GM20431 (cell line): Measurements from ENCODE around the gene TXNDC11.

Source experiments
- in situ Hi-C: fragments of 300-500 bp; cut with MseI, MboI; formaldehyde crosslinking; loops from one replicate; pipeline ENCODE4 v1.15.0; 2020; ENCODE audit warnings: low sequenced_read_pairs; ENCODE audit not compliant: unreplicated experiment

Gene TXNDC11

DNA sequence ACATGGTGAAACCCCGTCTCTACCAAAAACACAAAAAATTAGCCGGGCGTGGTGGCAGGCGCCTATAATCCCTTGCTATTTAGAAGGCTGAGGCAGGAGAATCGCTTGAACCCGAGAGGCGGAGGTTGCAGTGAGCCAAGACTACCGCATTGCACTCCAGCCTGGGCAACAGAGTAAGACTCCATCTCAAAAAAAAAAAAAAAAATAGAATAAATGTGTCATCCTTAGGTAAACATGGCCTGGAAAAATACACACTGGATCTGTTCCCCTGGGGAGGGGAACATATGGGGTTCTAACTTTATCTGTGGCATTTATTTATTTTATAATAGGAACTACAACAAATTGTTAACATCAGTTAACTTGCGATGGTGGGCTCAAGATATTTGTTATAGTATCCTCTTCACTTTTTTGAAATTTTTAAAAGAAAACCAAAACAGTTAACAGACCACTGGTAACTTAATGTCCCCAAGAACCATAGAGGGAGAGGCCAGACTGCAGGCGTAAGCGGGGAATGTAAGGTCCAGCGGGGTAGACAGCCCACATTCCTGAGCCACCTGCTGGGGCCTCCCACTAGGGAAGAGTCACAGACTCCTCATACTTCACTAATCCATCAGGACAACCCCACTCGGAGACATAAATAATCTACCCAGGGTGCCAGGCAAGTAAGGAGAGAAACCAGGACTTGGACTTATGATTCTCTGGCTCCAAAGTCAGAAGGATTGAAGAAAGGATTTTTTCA, 12.5 kb upstream of the TXNDC11 start:
- in situ Hi-C loops: no loop called here

DNA sequence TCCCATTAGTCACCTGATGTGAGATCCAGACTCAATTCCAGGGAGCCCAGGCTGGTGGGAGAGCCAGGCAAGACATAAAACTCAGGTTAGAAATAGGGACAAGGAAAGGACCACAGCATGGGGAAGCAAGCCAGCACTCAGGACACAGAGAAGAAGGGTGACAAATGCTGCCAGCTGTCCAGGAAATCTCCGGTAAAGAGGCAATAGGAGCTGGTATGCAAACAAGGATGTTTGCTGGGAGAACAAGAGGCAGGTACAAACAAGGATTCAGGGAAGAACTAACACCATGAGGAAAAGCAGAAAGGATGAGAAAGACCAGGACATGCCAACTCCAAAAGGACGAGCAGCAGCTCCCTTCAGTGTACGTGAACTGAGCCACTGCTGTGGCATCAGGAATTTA, 10.2 kb upstream of the TXNDC11 start:
- in situ Hi-C loops: no loop called here

DNA sequence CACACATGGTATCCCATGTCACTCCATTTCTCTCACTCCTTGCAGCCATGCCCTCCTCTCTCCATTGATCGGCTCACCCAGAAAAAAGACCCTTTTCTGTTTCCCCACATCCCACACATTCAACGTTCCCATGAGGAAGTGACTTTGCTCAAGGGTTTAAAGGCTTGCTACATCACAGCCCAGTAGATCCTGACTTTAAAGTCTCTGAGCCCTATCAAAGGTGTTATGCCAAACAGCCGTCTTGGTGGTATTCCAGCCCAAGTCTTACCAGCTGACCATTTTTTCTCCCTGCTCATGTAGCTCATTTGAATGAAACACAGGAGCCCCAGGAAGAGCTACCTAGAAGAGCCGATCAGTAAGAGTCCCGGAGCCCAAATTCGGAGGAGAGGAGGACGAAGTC, 7.4 kb upstream of the TXNDC11 start:
- in situ Hi-C loops: no loop called here

DNA sequence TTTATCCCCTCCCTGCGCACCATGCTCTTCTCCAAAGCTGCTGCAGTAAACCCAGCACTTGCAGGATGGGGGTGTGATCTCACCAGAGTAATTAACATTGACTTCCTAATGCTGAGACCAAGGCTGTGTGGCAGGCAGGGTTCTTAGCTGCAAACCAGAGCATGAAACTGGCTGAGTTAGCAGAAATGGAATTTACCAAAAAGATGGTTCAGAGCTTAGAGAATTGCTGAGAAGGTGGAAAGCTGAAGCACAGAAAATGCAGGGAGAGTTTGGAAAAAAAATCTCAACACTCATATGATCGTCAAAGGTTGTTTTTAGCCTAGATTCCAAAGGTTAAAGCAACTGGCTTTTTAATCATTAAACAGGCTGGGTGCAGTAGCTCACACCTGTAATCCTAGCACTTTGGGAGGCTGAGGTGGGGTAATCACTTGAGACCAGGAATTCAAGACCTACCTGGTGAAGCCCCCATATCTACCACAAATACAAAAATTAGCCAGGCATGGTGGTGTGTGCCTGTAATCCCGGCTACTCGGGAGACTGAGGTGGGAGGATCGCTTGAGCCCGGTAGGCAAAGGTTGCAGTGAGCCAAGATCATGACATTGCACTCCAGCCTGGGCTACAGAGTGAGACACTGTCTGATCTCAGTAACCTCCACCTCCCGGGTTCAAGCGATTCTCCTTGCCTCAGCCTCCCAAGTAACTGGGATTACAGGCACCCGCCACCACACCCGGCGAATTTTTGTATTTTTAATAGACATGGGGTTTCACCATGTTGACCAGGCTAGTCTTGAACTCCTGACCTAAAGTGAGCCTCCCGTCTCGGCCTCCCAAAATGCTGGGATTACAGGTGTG, 6.0 kb upstream of the TXNDC11 start:
- in situ Hi-C loops: no loop called here

DNA sequence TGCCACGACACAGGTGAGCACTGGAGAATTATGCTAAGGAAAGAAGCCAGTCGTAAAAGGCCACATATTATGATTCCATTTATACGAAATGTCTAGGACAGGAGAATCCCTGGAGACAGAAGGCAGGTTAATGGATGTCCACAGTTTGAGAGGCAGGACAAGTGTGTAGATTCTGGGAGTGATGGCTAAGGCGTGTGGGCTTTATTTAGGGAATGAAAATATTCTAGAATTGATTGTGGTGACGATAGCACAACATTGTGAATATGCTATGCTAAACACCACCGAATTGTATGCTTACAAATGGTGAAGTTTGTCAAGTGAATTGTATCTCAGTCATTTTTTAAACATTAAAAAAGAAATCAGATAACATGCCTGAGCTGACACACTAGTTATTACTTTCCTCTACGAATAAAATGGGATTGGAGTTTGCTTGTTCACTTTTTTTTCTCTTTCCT, 5.3 kb upstream of the TXNDC11 start:
- in situ Hi-C loops: no loop called here

DNA sequence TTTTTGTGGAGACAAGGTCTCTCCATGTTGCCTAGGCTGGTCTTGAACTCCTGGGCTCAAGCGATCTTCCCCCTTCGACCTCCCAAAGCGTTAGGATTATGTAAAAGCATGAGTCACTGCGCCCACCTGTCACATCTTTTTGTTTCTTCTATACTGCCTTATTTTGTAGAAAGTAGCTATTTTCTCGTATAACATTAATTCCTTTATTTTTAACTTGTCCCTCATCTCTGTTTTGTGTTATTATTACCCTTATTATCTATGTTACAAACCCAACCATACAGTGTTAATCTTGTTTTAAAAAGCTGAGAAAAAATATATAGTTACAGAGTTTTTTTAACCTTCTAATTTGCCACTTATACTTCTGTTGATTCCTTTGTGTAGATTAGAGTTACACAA, 1.4 kb upstream of the TXNDC11 start:
- in situ Hi-C loops: no loop called here

DNA sequence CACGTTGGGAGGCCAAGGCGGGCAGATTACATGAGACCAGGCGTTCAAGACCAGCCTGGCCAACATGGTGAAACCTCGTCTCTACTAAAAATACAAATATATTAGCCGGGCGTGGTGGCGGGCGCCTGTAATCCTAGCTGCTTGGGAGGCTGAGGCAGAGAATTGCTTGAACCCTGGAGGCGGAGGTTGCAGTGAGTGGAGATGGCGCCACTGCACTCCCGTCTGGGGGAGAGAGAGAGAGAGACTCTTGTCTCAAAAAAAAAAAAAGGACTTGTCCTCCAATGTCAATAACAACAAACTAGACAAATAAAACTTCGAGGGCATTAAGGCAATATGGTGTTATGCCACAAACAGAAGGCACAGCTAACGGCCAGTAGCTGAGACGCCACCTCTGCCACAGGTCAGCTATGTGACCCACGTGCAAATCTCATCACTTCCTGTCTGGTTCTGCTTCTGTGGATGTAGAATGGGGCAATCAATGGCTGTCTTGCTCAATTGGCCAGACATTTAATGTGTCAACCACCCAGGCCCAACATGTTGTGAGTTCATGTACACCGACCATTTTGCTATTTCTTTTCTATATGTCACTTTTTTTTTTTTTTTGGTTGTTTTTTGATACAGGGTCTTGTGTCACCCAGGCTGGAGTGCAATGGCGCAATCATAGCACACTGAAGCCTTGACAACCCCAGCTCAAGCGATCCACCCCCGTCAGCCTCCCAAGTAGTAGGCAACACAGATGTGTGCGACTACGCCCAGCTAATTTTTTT, 834 bp upstream of the TXNDC11 start:
- in situ Hi-C loops: no loop called here

DNA sequence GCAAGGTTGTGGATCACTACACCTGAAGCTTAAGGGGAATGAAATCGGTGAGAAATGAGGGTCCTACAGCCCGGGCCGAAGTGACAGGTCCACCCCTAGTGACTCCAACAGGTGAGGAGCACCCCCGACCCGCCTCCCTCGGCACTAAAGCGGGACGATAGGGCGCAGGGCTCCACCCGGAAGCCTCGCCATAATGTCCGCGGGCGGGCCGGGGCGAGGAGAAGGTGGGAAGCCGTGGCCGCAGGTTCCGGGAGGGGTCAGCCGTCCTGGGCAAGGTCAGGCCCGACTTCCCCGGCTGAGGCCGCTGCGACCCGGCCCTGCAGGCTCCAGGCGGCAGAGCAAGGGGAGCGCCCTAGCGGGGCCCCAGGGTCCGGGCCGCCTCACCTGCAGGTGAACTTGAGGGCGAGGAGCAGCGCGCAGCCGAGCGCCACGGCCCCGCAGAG, 543 bp downstream of the TXNDC11 start:
- in situ Hi-C loops: no loop called here

DNA sequence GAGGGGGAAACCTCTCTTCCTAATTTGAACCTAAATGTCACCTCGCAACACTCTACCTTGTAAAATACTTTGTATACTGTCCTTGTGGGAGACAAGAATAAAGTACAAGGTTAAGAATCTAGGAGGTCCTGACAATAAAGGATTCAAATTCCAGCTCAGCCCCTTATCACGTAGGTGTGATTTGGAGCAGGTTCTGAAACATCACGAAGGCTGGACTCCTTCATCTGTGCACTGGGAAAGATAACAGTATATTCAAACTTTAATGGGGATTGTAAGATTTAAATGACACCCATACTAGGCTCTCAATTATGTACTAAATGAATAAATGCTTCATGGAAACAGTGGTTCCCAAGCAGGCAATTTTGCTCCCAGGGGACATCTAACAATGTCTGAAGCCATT, 2.1 kb downstream of the TXNDC11 start:
- in situ Hi-C loops: no loop called here

DNA sequence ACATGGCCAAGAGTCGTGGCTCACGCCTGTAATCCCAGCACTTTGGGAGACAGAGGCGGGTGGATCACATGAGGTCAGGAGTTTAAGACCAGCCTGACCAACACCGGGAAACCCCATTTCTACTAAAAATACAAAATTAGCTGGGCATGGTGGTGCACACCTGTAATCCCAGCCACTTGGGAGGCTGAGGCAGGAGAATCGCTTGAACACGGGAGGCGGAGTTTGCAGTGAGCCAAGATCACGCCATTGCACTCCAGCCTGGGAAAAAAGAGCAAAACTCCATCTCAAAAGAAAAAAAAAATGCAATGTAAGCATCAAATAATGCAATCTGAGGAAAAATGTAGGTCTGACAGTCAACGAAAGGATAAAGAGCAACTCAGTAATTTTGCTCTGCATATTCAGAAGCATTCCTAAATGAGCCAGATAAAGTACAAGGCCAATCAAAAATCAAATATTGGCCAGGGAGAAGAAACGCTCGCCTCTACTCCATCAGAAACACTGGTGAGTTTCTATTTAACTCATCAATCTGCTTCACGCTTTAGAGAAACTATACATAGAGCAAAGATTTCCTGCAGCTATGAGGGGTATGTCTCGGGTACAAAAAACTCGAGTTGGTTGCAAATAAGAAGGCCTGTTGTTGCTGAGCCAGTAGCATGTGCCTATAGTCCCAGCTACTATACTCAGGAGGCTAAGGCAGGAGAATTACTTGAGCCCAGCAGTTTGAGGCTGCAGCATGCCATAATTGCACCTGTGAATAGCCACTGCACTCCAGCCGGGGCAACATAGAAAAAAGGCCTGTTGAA, 3.7 kb downstream of the TXNDC11 start:
- in situ Hi-C loops: no loop called here

DNA sequence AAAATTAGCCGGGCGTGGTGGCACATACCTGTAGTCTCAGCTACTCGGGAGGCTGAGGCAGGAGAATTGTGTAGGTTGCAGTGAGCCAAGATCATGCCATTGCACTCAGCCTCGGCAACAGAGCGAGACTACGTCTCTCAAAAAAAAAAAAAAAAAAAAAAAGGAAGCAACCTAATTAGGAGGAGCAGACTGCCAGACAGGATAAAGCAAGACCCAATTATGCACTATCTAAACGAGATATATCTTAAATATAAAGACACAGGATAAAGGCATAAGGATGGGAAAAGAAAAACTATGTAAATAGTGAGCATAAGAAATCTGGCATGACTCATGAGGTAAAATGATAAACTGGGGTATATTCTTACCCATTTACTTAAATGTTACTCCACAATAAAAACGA, 4.9 kb downstream of the TXNDC11 start:
- in situ Hi-C loops: no loop called here

DNA sequence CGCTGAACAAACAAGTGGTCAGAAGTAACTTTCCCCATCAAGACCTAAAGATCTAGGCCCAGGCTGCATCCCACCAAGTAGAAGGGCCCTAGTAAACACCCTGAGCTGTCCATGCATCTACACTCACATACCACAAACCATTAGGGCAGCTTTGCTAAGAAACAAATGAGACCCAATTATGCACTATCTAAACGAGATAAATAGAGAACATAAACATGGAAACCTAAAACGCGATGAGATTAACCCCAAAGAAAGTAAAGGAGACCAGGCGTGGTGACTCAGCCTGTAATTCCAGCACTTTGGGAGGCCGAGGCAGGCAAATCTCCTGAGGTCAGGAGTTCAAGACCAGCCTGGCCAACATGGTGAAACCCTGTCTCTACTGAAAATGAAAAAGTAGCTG, 5.8 kb downstream of the TXNDC11 start:
- in situ Hi-C loops: no loop called here

DNA sequence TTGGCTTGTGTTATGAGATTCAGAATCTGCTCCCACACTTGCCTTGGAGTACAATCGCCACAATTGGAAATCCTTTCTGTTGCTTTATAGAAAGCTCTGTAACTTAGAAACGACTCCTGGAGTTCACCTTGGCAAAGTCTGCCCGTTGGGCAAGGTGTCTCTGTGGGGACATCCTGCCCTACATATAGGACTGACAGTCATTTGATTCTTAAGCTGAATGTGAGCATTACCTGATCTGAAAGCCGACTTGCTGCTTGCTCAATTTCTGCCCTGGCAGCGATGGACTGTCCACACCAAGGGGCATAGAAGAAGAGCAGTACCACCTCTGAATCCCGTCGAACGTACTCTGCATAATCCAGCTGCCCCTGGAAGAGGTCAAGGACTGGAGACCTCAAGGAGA, 6.9 kb downstream of the TXNDC11 start:
- in situ Hi-C loops: no loop called here

DNA sequence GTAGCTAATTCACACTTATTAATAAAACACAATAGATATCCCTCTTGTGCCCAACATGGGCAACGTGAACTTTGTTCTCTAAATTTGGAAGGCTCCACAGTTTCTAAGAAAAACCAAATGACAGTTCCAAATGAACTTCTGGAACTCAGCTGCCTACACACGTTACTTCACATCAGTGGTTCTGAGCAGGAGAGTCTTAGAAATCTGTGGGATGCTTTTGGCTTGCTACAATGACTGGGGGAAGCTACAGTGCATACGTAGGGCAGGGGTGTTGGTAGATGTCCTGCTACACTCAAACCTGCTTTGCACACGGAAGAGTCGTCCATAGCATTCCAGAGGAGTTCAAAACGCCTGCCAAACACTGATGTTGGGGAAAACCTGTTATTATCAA, 8.0 kb downstream of the TXNDC11 start:
- in situ Hi-C loops: no loop called here

DNA sequence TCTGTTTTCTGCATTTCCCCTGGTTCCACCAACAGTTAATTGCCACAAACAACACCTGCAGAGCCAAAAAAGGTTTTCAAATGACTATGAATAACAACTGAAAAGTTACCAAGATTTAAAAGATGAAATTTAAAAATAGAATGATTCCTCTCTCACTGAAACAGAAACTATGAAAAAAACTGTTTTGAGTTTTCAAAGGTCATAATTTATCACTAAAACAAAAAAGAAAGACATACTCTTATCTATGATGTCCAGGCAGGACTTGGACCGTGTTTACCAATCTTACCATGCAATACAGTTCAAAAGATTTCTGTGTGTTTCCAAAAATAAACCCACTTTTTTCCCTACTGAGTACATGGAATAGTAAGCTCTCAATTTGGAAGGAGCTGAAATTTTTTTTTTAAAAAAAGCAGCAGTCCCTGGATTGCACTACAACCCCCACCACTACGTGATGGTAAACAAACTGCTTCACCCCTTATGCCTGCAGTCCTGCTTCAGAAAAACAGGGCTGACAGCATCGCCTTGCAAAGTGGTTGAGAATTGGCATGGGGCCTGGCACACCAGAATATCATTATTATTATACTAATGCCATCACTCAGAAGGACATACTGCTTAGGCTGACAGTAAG, 8.5 kb downstream of the TXNDC11 start:
- in situ Hi-C loops: no loop called here

DNA sequence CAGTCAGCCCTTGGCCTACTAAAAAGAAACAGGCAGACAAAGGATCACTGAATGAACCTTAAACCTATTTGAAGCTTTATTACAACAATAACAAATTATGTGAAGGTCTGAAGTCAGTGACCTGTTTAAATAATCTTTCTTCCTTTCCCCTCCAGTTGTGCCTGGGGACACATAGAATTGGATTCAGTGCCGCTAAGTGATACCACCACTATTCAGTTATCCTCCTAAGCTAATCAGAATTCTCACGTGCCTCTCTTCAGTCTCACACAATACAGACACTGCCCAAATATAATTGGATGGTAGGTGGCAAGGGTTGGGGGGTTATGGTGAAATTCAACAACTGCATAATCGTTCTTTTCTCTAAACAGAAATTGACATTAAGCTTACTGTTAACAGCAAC, 11.4 kb downstream of the TXNDC11 start:
- in situ Hi-C loops: no loop called here

DNA sequence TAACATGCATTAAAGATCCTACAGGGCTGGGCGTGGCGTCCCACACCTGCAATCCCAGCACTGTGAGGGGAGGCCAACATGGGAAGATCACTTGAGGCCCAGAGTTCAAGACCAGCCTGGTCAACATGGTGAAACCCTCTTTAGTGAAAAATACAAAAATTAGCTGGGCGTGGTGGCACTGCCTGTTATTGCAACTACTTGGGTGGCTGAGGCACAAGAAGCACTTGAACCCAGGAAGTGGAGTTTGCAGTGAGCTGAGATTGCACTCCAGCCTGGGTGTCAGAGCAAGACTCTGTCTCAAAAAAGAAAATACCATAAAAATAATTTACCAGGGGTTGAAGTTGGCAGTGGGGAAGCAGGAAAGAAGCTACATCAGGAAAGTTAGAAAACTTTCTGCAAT, 12.9 kb downstream of the TXNDC11 start:
- in situ Hi-C loops: no loop called here

DNA sequence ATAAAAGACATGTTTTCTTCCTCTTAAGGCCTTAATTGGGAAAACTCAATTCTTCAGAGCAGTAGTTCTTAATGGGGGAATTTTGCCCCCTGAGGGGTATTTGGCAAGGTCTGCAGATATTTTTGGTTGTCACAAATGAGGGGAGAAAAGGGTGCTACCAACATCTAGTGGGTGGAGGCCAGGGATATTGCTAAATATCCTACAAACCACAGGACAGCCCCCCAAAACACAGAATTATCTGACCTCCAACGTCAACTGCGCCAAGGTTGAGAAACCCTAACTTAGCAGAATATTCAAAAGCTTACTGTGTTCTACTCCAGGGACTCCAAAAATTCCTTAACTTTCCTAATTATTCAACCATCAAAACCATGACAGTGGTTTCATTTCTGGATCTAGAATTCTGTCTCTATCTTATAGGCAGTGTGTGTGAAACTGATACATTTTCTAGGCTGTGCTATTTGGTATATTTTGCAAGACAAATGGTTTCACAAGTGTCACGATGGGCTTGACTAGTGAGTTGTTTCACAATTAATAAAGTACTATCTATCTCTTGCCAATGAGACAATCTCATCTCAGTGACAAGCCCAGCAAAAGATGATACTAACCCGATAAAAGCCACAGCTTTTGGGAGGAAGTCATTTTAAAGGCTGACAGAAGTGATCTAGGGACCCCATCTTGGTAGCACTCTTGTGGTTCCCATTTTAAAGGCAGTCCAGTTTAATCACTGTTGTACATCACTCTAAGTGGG, 14.7 kb downstream of the TXNDC11 start:
- in situ Hi-C loops: no loop called here

DNA sequence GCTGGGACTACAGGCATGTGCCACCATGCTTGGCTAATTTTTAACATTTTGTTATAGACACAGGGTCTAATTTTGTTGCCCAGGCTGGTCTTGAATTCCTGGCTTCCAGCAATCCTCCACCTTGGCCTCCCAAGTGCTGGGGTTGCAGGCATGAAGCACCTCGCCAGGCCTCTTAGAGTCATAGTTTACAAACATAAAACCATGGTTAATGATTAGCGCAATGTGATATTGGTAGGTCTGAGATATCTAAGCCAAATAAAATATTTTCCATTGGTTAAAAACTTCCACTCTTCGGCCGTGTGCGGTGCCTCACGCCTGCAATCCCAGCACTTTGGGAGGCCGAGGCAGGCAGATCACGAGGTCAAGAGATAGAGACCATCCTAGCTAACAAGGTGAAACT, 16.6 kb downstream of the TXNDC11 start:
- in situ Hi-C loops: no loop called here
